ENCODE data around the gene INSIG1.
A peak's percentile ranks its signal among the peaks of the same experiment; 100 is the strongest.

INSIG1 gene

DNA sequence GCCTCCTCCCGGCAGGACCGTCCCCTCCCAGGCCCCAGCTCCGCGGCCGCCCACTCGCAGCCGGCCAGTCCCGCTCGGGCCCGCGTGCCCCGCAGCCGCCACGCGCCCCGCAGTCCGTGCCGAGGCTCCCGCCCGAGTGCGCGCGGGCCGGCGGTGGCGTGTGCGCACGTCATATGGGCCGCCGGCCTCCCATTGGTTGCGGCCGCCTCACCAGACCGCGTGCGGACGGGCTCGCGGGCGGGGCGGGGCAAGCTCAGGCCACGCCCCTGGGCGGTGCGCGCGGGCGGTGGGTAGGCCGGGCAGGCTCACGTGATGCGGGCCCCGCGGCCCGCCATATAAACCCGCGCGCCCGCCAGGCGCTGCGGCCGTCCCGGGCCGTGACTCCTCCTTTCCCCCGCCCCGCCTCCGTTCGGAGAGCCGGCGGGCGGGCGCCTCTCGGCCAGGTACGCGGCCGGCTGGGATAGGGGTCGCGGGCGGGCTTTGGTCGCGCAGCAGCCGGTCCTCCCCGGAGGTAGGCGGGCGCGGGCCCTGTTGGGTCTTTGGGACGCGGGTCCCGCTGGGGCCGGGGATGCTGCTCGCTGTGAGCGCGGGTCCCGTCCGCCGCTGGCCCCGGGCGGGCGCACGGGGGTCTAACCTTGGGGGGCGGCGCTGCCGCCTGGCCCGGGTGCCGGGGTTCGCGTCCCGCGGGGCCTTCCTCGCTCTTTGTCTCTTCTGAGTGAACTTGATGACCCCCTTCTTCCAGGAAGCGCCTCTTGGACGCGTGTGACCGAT lies at the start of gene INSIG1:
Gene INSIG1, plus strand, starts transcription at position 362 of the 771 bp plus-strand sequence. Its CDS starts 408 bp downstream, at position 770.
- peak; percentile 83 for DNase-seq (ENCODE audit: low read depth, low spot score)

GRCh38 chr7:155248366-155248756 lies 49.3 kb upstream of the INSIG1 start:
- no peak for DNase-seq (ENCODE audit: low read depth, low spot score)

- no peak for DNase-seq (ENCODE audit: low read depth, low spot score)
Observed at GRCh38 chr7:155251831-155252230, 45.8 kb upstream of the INSIG1 start.

DNA sequence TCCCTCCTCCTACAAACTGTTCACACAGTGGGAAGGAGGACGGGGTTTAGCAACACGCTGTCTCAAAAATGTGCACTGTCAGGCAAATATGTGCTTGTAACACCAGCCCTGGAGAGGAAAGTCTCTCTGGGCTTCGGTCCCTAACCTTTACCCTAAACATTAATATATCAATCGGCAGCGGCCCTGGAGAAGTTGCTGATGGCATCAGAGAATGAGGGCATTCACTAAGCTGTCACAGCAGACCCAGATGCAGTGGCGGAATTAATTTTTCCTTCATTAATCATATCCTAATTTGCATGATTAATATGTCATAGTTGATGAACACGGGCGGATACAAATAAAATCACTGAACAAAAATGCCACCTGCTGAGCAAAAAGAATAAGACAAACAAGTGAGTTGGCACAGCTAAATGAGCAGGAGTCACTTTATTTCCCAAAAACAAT lies 45.2 kb upstream of the INSIG1 start:
- DNase-seq (ENCODE audit: low read depth, low spot score), result no peak

DNA sequence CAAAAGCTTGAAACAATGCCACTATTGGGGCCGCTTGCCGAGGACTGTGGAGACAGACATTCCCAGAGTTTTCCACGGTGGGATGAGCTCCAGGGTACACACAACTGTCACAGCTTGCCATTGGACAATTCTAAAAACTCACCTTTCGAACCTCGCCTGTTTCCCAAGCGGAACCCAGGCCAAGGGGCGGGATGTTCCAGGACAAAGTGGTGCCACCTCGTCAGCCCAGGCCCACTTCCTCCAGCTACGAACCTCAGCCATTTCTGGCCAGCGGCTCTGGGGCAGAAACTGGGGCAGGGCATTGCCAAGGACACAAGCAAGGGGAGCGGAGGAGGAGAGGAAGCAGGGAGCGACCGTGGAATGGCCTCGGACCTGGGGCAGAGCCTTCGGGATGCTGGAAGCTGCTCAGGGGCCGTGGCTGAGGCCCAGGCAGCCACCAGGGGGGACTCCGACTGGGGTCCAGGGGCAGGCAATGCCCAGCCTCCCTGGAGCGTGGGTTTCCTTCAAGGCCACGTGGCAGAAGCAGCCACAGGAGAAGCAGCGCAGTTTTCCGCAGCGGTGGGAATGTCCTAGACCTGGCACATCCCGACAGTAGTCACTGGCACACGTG lies 44.7 kb upstream of the INSIG1 start:
- DNase-seq (ENCODE audit: low read depth, low spot score), result no peak

GRCh38 chr7:155254018-155254417 lies 43.7 kb upstream of the INSIG1 start:
- DNase-seq (ENCODE audit: low read depth, low spot score), result no peak

- DNase-seq (ENCODE audit: low read depth, low spot score), result no peak
Observed at GRCh38 chr7:155255071-155255470, 42.6 kb upstream of the INSIG1 start.

DNA sequence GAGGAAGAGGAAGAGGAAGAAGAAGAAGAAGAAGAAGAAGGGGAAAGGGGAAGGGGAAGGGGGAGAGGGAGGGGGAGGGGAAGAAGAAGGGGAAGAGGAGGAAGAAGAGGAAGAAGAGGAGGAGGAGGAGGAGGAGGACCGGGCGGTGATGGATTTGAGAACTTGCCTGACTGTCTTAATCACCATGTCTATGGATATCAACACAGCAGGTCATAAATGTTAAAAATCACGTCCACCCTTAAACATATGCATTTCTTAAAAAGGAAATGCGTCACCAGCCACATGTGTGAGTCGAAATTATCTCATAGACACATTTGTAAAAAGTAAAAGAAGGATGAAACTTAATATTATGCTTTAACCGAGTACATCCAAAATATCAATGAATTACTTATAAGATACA lies 42.1 kb upstream of the INSIG1 start:
- DNase-seq (ENCODE audit: low read depth, low spot score), result no peak

DNA sequence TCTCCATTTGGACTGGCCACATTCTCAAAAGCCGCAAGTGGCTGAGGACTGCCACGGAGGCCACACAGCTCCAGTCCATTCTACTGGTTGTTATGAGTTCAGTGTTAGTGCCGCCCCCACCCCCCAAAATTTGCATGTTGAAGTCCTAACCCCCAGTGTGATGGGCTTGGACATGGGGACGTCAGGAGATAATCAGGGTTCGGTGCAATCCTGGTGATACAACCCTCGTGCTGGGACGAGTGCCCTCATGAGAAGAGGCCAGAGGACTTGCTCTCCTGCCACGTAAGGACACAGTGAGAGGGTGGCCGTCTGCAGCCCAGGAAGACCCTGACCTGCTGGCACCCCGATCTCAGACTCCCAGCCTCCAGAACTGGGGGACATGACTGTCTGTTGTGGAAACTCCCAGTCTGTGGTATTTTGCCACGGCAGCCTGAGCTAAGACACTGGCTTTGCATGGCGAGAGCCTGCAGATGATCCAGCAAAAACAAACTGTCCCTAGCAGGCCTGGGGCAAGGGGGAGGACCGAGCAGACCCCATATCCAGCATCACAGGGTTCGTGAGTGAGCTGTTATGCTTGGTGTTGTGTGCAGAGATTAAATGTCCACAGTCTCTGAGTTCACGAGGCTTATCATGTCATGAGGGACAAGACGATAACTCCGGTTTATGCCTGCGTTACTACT lies 41.5 kb upstream of the INSIG1 start:
- no peak for DNase-seq (ENCODE audit: low read depth, low spot score)

DNA sequence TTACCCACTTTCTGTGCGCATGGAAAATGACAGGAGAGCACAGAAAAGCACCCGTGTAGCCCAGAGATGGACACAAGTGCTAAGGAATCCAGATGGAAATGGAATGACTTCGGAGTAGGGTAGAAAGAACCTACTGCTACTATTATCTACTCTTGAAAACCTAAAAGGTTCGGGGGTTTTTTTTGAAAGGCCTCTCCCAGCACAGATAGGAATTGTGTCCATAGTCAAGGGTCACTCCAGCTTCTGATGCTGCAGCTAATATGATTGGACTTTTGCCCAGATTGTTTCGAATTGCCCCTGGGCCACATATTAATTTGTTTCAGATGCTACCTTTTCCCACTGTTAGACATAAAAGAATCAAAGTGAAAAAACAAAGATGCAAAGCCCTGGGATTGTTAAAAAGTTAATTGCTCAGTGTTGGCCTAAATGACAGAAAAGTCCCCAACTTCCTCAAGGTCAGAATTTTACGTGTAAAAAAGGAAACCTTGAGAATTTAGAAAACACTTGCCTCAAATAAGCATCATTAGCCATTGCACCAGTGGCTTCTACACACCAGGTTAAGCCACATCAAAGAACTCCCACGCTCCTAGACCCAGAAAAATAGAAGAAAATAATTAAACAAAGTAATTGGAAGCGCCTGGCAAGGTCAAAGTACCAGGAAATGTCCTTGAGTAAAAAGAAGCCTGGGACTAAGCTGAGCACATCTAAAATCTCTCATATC lies 40.8 kb upstream of the INSIG1 start:
- DNase-seq (ENCODE audit: low read depth, low spot score), result no peak

DNA sequence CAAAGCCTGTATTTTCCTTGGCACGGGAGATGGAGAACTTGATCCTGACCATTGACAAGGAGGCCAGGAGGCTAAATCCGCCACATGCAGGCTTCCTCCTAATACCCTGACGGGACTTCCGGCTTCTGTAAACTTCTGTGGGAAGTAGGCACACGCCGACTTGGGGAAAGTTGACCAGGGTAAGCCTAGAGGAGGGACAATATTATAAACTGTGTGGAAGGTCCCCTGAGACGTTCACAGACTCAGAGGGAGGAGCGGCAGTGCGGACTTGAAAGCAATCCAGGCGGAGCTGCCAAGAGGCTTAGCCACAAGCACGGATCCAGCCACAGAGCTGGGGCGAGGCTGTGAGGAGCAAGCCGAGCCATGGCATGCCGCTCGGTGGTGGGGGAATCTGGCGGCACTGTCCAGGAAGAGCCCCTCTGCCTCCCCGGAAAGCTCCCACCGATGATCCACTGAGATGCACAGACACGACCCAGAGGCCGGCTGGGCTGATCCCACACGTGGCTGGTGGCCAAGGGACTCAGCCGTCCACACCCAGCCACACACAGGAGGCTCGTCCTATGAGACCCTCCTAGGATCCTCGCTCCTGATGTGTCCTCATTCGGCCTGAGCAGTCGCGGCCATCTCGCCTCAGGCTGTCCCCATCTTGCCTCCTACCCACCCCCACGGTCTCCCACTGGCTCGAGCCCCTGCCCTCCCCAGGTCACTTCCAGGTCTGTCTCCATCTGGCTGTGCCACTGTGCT lies 40.0 kb upstream of the INSIG1 start:
- DNase-seq (ENCODE audit: low read depth, low spot score), result peak; percentile 74

GRCh38 chr7:155258226-155258560 lies 39.5 kb upstream of the INSIG1 start:
- DNase-seq (ENCODE audit: low read depth, low spot score), result no peak

DNA sequence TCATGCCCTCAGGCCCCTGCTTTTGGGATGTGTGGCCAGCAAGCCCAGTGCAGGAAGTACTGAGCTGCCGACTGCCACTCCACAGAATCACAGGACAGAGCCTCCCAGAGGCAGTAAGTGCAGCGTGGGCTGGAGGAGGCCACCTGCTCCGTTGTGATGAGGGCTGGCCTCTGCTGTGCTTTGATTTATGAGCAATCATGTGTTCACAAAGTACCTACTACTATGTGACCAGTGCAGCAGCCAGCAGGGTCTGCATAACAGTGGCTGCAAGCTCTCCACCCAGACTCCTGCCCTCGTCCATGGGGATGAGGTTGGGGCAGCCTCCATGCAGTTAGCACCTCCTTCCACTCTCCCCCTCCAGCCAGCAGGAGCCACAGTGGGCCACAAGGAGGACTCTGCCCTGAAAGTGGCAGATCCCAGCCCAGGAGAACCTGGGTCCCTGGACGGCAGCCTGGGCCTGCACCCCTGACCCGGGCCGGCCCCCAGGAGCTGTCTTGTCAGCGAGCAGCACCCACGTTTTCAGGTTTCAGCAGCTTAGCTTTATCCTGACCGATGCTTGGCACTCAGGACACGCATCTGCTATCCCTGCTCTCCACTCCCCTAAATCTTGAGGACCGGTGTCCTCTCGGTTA lies 37.7 kb upstream of the INSIG1 start:
- no peak for DNase-seq (ENCODE audit: low read depth, low spot score)

DNA sequence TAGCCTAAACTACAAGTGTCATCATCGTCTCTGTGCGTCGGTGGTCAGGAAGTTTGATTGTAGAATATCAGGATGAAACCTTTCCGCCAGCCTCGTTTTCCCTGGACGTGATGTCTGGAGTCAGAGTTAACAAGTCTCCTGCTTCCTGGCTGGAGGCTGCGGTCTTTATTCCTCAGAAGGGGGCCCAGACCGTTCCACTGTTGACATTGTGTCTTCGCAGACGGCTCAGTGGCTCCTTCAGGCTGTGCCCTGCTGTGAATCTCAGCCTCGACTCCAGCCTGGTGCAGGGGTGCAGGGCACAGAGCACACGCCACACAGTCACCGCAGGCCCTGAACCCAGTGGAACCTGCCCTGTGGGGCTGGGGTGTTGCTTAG lies 37.2 kb upstream of the INSIG1 start:
- DNase-seq (ENCODE audit: low read depth, low spot score), result no peak

- no peak for DNase-seq (ENCODE audit: low read depth, low spot score)
Observed at GRCh38 chr7:155261031-155261985, 36.4 kb upstream of the INSIG1 start.

DNA sequence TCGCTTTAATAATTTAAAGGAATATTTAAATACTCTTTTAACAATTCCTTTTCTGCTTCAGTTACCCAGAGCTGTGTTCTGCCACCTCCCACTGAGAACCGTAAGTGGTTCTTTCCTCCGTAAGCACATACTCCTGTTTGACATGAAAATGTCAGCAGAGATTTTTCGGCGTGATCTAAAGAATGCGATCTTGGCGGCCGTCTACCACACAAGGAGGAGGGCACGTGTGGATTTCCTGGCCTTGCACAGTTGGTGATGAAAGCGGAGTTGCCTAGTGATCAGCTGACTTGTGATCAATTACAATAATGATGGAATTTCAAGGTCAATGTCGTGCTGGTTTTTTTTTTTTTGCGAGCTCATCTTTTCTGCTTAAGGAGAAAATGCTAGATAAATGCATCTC lies 35.6 kb upstream of the INSIG1 start:
- DNase-seq (ENCODE audit: low read depth, low spot score), result no peak

- DNase-seq (ENCODE audit: low read depth, low spot score), result no peak
Observed at GRCh38 chr7:155263051-155263450, 34.6 kb upstream of the INSIG1 start.

- DNase-seq (ENCODE audit: low read depth, low spot score), result no peak
Observed at GRCh38 chr7:155263581-155264143, 34.0 kb upstream of the INSIG1 start.

- no peak for DNase-seq (ENCODE audit: low read depth, low spot score)
Observed at GRCh38 chr7:155265144-155265543, 32.5 kb upstream of the INSIG1 start.

- DNase-seq (ENCODE audit: low read depth, low spot score), result no peak
Observed at GRCh38 chr7:155265961-155266360, 31.7 kb upstream of the INSIG1 start.
